GM23338 (cell line): ENCODE data around the gene CPLANE1. TPM values are rescaled to one million over a fixed set of nuclear protein-coding genes. Genes with fewer than 3 reads are reported as not detected.

ENCODE experiments used
- ATAC-seq: fragments of 200-7000 bp; cut with Tn5 transposase; 3 replicates; pipeline ENCODE4 v1.9.1; 2020
- DNase-seq: peaks from one replicate; pipeline ENCODE4 v3.0.0-alpha.2; 2015; ENCODE audit warnings: low spot score
- H2AFZ ChIP-seq: fragments of 200-600 bp; sonication (generic); 2 replicates; pipeline ENCODE4 v1.8.0; 2016; ENCODE audit warnings: antibody characterized with exemption, mild to moderate bottlenecking, moderate library complexity
- H3F3A ChIP-seq: fragments of 200-600 bp; sonication (generic); replicated peaks from 2 replicates; pipeline ENCODE4 v1.8.0; 2017; ENCODE audit warnings: antibody characterized with exemption, mixed run types, low read depth
- H3K27ac ChIP-seq: fragments of 200-600 bp; sonication (generic); 2 replicates; pipeline ENCODE4 v1.6.1; 2016; ENCODE audit warnings: low read depth
- H3K27me3 ChIP-seq: fragments of 200-600 bp; sonication (generic); 2 replicates; pipeline ENCODE4 v1.8.0; 2016; ENCODE audit warnings: mild to moderate bottlenecking, mixed run types, moderate library complexity; ENCODE audit not compliant: insufficient read depth
- H3K36me3 ChIP-seq: fragments of 200-600 bp; sonication (generic); 2 replicates; pipeline ENCODE4 v1.8.0; 2016; ENCODE audit warnings: mild to moderate bottlenecking; ENCODE audit not compliant: insufficient read depth
- H3K4me1 ChIP-seq: fragments of 200-600 bp; sonication (generic); 2 replicates; pipeline ENCODE4 v1.8.0; 2016; ENCODE audit warnings: mild to moderate bottlenecking, moderate library complexity; ENCODE audit not compliant: insufficient read depth
- H3K4me2 ChIP-seq: fragments of 200-600 bp; sonication (generic); 2 replicates; pipeline ENCODE4 v1.7.1; 2017; ENCODE audit warnings: mixed run types
- H3K4me3 ChIP-seq: fragments of 200-600 bp; sonication (generic); 2 replicates; pipeline ENCODE4 v1.6.1; 2016; ENCODE audit warnings: mixed run types
- H3K79me2 ChIP-seq: fragments of 200-600 bp; sonication (generic); replicated peaks from 2 replicates; pipeline ENCODE4 v1.8.0; 2017; ENCODE audit warnings: mild to moderate bottlenecking; ENCODE audit not compliant: insufficient read depth
- H3K9me2 ChIP-seq: fragments of 200-600 bp; sonication (generic); 2 replicates; pipeline ENCODE4 v1.8.0; 2017; ENCODE audit not compliant: insufficient read depth
- H4K20me1 ChIP-seq: fragments of 200-600 bp; sonication (generic); replicated peaks from 2 replicates; pipeline ENCODE4 v1.8.0; 2017; ENCODE audit warnings: mild to moderate bottlenecking; ENCODE audit not compliant: insufficient read depth
- H3K27ac Mint-ChIP-seq: 2 replicates; pipeline ENCODE4 v1.8.0; 2020; ENCODE audit warnings: inconsistent platforms, mild to moderate bottlenecking, moderate library complexity, mixed read lengths
- H3K27me3 Mint-ChIP-seq: 3 replicates; pipeline ENCODE4 v1.8.0; 2022; ENCODE audit warnings: low read depth, mild to moderate bottlenecking, moderate library complexity, mixed read lengths, inconsistent platforms; ENCODE audit not compliant: insufficient read depth, poor library complexity
- H3K36me3 Mint-ChIP-seq: 3 replicates; pipeline ENCODE4 v1.8.0; 2021; ENCODE audit warnings: low read depth, mild to moderate bottlenecking, inconsistent platforms, moderate library complexity, mixed read lengths
- H3K4me1 Mint-ChIP-seq: 3 replicates; pipeline ENCODE4 v1.8.0; 2020; ENCODE audit warnings: mild to moderate bottlenecking, inconsistent platforms, mixed read lengths
- H3K4me3 Mint-ChIP-seq: 3 replicates; pipeline ENCODE4 v1.8.0; 2021; ENCODE audit warnings: moderate library complexity, mild to moderate bottlenecking, inconsistent platforms, mixed read lengths
- H3K9me3 Mint-ChIP-seq: 3 replicates; pipeline ENCODE4 v1.8.0; 2020; ENCODE audit warnings: moderate library complexity, mild to moderate bottlenecking, inconsistent platforms, mixed read lengths
- CREB1 ChIP-seq: fragments of 250-450 bp; sonication (Bioruptor Pico); IDR thresholded peaks from 2 replicates; pipeline ENCODE4 v1.5.0; 2020; ENCODE audit warnings: low read depth, mild to moderate bottlenecking, moderate library complexity
- ETS1 ChIP-seq: IDR thresholded peaks from 2 replicates; pipeline ENCODE4 v1.6.1; 2016; ENCODE audit warnings: antibody characterized with exemption
- EZH2 ChIP-seq: fragments of 200-600 bp; sonication (generic); IDR thresholded peaks from one replicate; pipeline ENCODE4 v1.8.0; 2017; ENCODE audit warnings: antibody characterized with exemption, mild to moderate bottlenecking, low read depth; ENCODE audit not compliant: unreplicated experiment
- JUNB ChIP-seq: IDR thresholded peaks from one replicate; pipeline ENCODE4 v1.6.1; 2016; ENCODE audit warnings: antibody characterized with exemption; ENCODE audit not compliant: unreplicated experiment
- POLR2AphosphoS5 ChIP-seq: IDR thresholded peaks from 2 replicates; pipeline ENCODE4 v1.6.1; 2016; ENCODE audit warnings: antibody characterized with exemption, low read depth
- REST ChIP-seq: IDR thresholded peaks from one replicate; pipeline ENCODE4 v1.6.1; 2018; ENCODE audit warnings: antibody characterized with exemption; ENCODE audit not compliant: unreplicated experiment
- STAT1 ChIP-seq: IDR thresholded peaks from one replicate; pipeline ENCODE4 v1.6.1; 2016; ENCODE audit warnings: antibody characterized with exemption; ENCODE audit not compliant: unreplicated experiment
- ZNF462 ChIP-seq: fragments of 250-450 bp; sonication (Bioruptor Pico); IDR thresholded peaks from 2 replicates; pipeline ENCODE4 v1.5.0; 2020; ENCODE audit warnings: mild to moderate bottlenecking, moderate library complexity
- polyA plus RNA-seq: library from polyadenylated mRNA; unstranded; fragments of >200 nt; fragmentation: Nextera tagmentation; extraction: Ambion mirVana; gene quantifications from 2 replicates; pipeline ENCODE4 v1.2.1, GENCODE V29; 2016
- total RNA-seq: library from RNA; depleted of rRNA; stranded (reverse); fragments of >200 nt; shearing (Covaris generic); gene quantifications from 2 replicates; pipeline ENCODE4 v1.2.3, GENCODE V29; 2014

CPLANE1 gene
- total and polyA plus RNA-seq, 2 experiments from 2014 or later, result 5.1 to 8.3 TPM

GRCh38 chr5:37198842-37199241, 50.3 kb downstream of the CPLANE1 start:
- no peaks in the 10 kb centered on the region; the same call in 1 of the 3 replicates for H3K4me1 Mint-ChIP-seq
- Histone ChIP-seq H3K4me2 (no peak overlapping the region), H3K79me2 (no peaks in the 10 kb centered on the region), H3K4me1 (no peaks in the 10 kb centered on the region), H3K27ac (no peak overlapping the region), H3K36me3 (peaks cover 6% of the 10 kb centered on the region; the same call in 1 of the 2 replicates), H3K27me3 (no peaks in the 10 kb centered on the region), H2AFZ (no peak overlapping the region), H3F3A (no peaks in the 10 kb centered on the region), H3K4me3 (no peak overlapping the region), H3K9me2 (no peaks in the 10 kb centered on the region), H4K20me1 (no peaks in the 10 kb centered on the region)
- no peak for TF ChIP-seq POLR2AphosphoS5
- no peak for TF ChIP-seq ETS1
- H3K36me3 Mint-ChIP-seq, result peaks cover 9% of the 10 kb centered on the region; the same call in 2 of the 3 replicates
- H3K27me3 Mint-ChIP-seq, result peaks cover 2% of the 10 kb centered on the region
- H3K4me3 Mint-ChIP-seq, result no peak overlapping the region
- no peak overlapping the region for H3K27ac Mint-ChIP-seq
- no peak for DNase-seq
- no peak for ATAC-seq
- H3K9me3 Mint-ChIP-seq, result no peaks in the 10 kb centered on the region

GRCh38 chr5:37198061-37198460, 51.1 kb downstream of the CPLANE1 start:
- Histone ChIP-seq H4K20me1 (no peaks in the 10 kb centered on the region), H3K4me2 (no peak overlapping the region), H3K27ac (no peak overlapping the region), H3F3A (no peaks in the 10 kb centered on the region), H3K79me2 (no peaks in the 10 kb centered on the region), H3K9me2 (no peaks in the 10 kb centered on the region), H2AFZ (no peak overlapping the region), H3K4me1 (no peaks in the 10 kb centered on the region), H3K4me3 (no peak overlapping the region), H3K36me3 (peaks cover 6% of the 10 kb centered on the region; the same call in 1 of the 2 replicates), H3K27me3 (no peaks in the 10 kb centered on the region)
- no peak overlapping the region for H3K27ac Mint-ChIP-seq
- no peaks in the 10 kb centered on the region; the same call in 1 of the 3 replicates for H3K4me1 Mint-ChIP-seq
- no peaks in the 10 kb centered on the region for H3K9me3 Mint-ChIP-seq
- H3K36me3 Mint-ChIP-seq, result peaks cover 9% of the 10 kb centered on the region; the same call in 2 of the 3 replicates
- no peak for DNase-seq
- no peak for ATAC-seq
- no peak overlapping the region for H3K4me3 Mint-ChIP-seq
- H3K27me3 Mint-ChIP-seq, result peaks cover 3% of the 10 kb centered on the region
- no peak for TF ChIP-seq POLR2AphosphoS5
- no peak for TF ChIP-seq ZNF462 (CRISPR knock-in tag)
- TF ChIP-seq STAT1, result no peak
- no peak for TF ChIP-seq ETS1
- TF ChIP-seq CREB1, result no peak
- no peak for TF ChIP-seq JUNB
- no peak for TF ChIP-seq EZH2
- TF ChIP-seq REST, result no peak
